ENCODE results near the gene OCSTAMP.

OCSTAMP gene

GRCh38 chr20:46543033-46543432 is 7.4 kb downstream of the OCSTAMP start:
- no peak for DNase-seq (ENCODE audit: extremely low read depth, low read depth)
- no peak overlapping the region for H3K4me3 ChIP-seq (replicated peaks; ENCODE audit: low read depth, low read length)
- TF ChIP-seq CTCF (IDR thresholded peaks at IDR 0.05; ENCODE audit: low read depth, low read length, missing control alignments): no peak

GRCh38 chr20:46541229-46541935 is 9.1 kb downstream of the OCSTAMP start:
- no peak overlapping the region for H3K4me3 ChIP-seq (replicated peaks; ENCODE audit: low read depth, low read length)
- DNase-seq (ENCODE audit: extremely low read depth, low read depth): no peak
- no peak for TF ChIP-seq CTCF (IDR thresholded peaks at IDR 0.05; ENCODE audit: low read depth, low read length, missing control alignments)

GRCh38 chr20:46539113-46539512 is 11.3 kb downstream of the OCSTAMP start:
- no peak for TF ChIP-seq CTCF (IDR thresholded peaks at IDR 0.05; ENCODE audit: low read depth, low read length, missing control alignments)
- H3K4me3 ChIP-seq (replicated peaks; ENCODE audit: low read depth, low read length): no peak overlapping the region
- no peak for DNase-seq (ENCODE audit: extremely low read depth, low read depth)

- H3K4me3 ChIP-seq (replicated peaks; ENCODE audit: low read depth, low read length): no peak overlapping the region
- no peak for TF ChIP-seq CTCF (IDR thresholded peaks at IDR 0.05; ENCODE audit: low read depth, low read length, missing control alignments)
- DNase-seq (ENCODE audit: extremely low read depth, low read depth): no peak
Observed at GRCh38 chr20:46530640-46531039, 19.8 kb downstream of the OCSTAMP start.

GRCh38 chr20:46523696-46524328 is 26.6 kb downstream of the OCSTAMP start:
- no peak for TF ChIP-seq CTCF (IDR thresholded peaks at IDR 0.05; ENCODE audit: low read depth, low read length, missing control alignments)
- no peak overlapping the region for H3K4me3 ChIP-seq (replicated peaks; ENCODE audit: low read depth, low read length)
- no peak for DNase-seq (ENCODE audit: extremely low read depth, low read depth)

GRCh38 chr20:46523108-46523507 is 27.3 kb downstream of the OCSTAMP start:
- no peak overlapping the region for H3K4me3 ChIP-seq (replicated peaks; ENCODE audit: low read depth, low read length)
- DNase-seq (ENCODE audit: extremely low read depth, low read depth): no peak
- TF ChIP-seq CTCF (IDR thresholded peaks at IDR 0.05; ENCODE audit: low read depth, low read length, missing control alignments): no peak

Measured in HFF-Myc (cell line).